GM18870 (cell line): ENCODE measurements around the gene PRPF6.
"Not testable (repeated sequence)": the region's sequence is repeated elsewhere in the genome, so short reads cannot be mapped to it uniquely, and the experiment has no call there.

Experiments
- ATAC-seq: cut with Tn5 transposase; IDR thresholded peaks from one replicate; pipeline ENCODE4 v1.9.1; 2021; ENCODE audit warnings: moderate library complexity; ENCODE audit not compliant: unreplicated experiment

Gene PRPF6

GRCh38 chr20:64009811-64010387, 29.0 kb downstream of the PRPF6 start:
- ATAC-seq = no peak

- ATAC-seq = no peak
Measured at GRCh38 chr20:64010711-64011237, 29.8 kb downstream of the PRPF6 start.

- no peak for ATAC-seq
Measured at GRCh38 chr20:64011366-64011779, 30.4 kb downstream of the PRPF6 start.

- not testable (repeated sequence) for ATAC-seq
Measured at GRCh38 chr20:64012385-64013154, 31.6 kb downstream of the PRPF6 start.

- ATAC-seq = no peak
Measured at GRCh38 chr20:64015635-64016034, 34.7 kb downstream of the PRPF6 start.

GRCh38 chr20:64021124-64021975, 40.4 kb downstream of the PRPF6 start:
- ATAC-seq = no peak

- ATAC-seq = no peak
Measured at GRCh38 chr20:64022671-64023360, 41.9 kb downstream of the PRPF6 start.

- ATAC-seq = no peak
Measured at GRCh38 chr20:64023361-64024140, 42.6 kb downstream of the PRPF6 start.

GRCh38 chr20:64024141-64024990, 43.4 kb downstream of the PRPF6 start:
- no peak for ATAC-seq

- no peak for ATAC-seq
Measured at GRCh38 chr20:64025101-64025825, 44.3 kb downstream of the PRPF6 start.

- no peak for ATAC-seq
Measured at GRCh38 chr20:64025826-64026412, 45.0 kb downstream of the PRPF6 start.

GRCh38 chr20:64027981-64028685, 47.2 kb downstream of the PRPF6 start:
- ATAC-seq = no peak

GRCh38 chr20:64029293-64030117, 48.6 kb downstream of the PRPF6 start:
- no peak for ATAC-seq

- ATAC-seq = no peak
Measured at GRCh38 chr20:64030371-64031134, 49.6 kb downstream of the PRPF6 start.

- ATAC-seq = no peak
Measured at GRCh38 chr20:64031822-64032314, 50.9 kb downstream of the PRPF6 start.
